ENCODE measurements around the gene AGBL4. TPM values are rescaled to one million over a fixed set of nuclear protein-coding genes. Genes with fewer than 3 reads are reported as not detected.
"Not testable (repeated sequence)": the region's sequence is repeated elsewhere in the genome, so short reads cannot be mapped to it uniquely, and the experiment has no call there.

The AGBL4 gene
- total RNA-seq, 1 donor from 2014 or later: not detected

DNA sequence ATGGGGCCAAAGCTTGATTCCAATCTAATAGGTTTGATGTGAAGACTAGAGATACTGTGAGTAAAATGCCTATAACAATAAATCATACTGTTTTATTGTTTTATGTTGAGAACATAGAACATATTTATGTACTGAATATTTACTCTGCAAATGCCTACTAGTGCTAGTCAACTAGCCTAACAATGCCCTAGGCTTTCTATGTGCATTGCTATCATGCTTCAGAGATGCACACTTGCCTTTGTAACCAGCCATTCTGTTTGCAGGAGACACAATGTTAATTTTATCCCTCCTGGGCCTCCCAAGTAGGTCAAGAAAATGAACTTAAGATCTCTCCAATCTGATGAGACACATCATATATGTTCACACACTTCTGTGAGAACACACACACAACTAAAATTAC is 716.3 kb downstream of the AGBL4 start:
- no peak overlapping the region for H3K4me3 Mint-ChIP-seq
- no peaks in the 10 kb centered on the region for H3K4me1 Mint-ChIP-seq (ENCODE audit: low read depth)
- peaks cover 8% of the 10 kb centered on the region for H3K9me3 Mint-ChIP-seq
- DNase-seq (ENCODE audit: low spot score): no peak
- no peak overlapping the region for H3K27ac Mint-ChIP-seq
- intact Hi-C loops (cut with micrococcal nuclease): no loop called here
- H3K27me3 Mint-ChIP-seq (ENCODE audit: insufficient read depth): no peaks in the 10 kb centered on the region
- H3K36me3 Mint-ChIP-seq (ENCODE audit: low read depth): no peaks in the 10 kb centered on the region

DNA sequence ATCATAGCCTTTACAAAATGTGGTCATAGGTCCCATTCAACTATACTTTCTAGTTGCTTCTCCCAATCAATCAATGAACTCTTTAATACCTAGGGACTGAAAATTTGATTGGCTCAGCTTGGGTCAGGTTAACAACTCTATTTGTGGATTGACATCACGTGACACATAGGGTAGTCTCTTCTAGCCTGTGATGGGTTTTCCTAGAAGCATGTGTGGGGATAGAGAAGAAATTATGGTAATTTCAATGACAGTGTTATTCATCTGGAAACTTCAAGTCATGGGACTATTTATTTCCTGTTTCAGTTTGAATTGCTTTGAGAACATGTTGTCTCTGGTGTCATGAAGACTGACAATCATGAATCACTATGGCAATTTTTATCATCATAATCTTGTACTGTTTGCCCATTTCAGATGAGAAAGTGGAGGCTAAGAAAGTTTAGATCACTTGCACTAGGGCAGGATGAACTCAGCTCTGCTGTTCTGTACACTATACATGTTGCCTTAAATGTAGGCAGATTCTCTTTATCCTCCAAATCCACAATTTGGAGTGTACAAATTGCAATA is 717.2 kb downstream of the AGBL4 start:
- no peaks in the 10 kb centered on the region for H3K36me3 Mint-ChIP-seq (ENCODE audit: low read depth)
- H3K4me3 Mint-ChIP-seq: no peak overlapping the region
- H3K4me1 Mint-ChIP-seq (ENCODE audit: low read depth): no peaks in the 10 kb centered on the region
- intact Hi-C loops (cut with micrococcal nuclease): no loop called here
- H3K9me3 Mint-ChIP-seq: peaks cover 8% of the 10 kb centered on the region
- H3K27me3 Mint-ChIP-seq (ENCODE audit: insufficient read depth): no peaks in the 10 kb centered on the region
- no peak for DNase-seq (ENCODE audit: low spot score)
- no peak overlapping the region for H3K27ac Mint-ChIP-seq

- H3K4me1 Mint-ChIP-seq (ENCODE audit: low read depth); H3K36me3 Mint-ChIP-seq (ENCODE audit: low read depth); DNase-seq (ENCODE audit: low spot score); H3K4me3 Mint-ChIP-seq; H3K27me3 Mint-ChIP-seq (ENCODE audit: insufficient read depth); H3K27ac Mint-ChIP-seq; intact Hi-C loops (cut with micrococcal nuclease); H3K9me3 Mint-ChIP-seq: not testable (repeated sequence)
These were observed 721.4 kb downstream of the AGBL4 start for GRCh38 chr1:49302400-49302799.

DNA sequence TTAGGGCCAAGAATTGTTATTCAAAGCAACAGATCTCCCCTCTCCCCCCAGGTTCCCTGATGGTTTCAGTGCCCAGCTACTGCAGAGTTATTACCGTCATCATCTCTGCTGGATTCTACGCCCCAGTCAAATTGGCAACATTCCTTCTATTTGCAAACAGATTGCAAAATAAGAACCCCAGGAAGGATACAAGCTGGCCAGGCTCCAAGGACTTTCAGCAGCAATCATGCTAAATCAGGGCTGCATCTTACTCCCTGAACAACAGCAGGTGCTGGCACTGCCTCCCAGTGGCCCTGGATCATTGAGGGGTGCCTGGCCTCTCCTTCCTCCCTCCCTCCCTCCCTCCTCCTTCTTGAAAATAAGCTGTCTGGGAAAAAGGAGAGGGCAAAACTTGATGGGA is 725.5 kb downstream of the AGBL4 start:
- Mint-ChIP-seq H3K27me3 (ENCODE audit: insufficient read depth) (no peaks in the 10 kb centered on the region), H3K27ac (no peak overlapping the region), H3K9me3 (peaks cover 10% of the 10 kb centered on the region), H3K4me3 (no peak overlapping the region), H3K36me3 (ENCODE audit: low read depth) (no peaks in the 10 kb centered on the region), H3K4me1 (ENCODE audit: low read depth) (no peaks in the 10 kb centered on the region)
- intact Hi-C loops (cut with micrococcal nuclease): no loop called here
- no peak for DNase-seq (ENCODE audit: low spot score)

- Mint-ChIP-seq H3K9me3 (peaks cover 10% of the 10 kb centered on the region), H3K4me1 (ENCODE audit: low read depth) (no peaks in the 10 kb centered on the region), H3K27ac (no peak overlapping the region), H3K36me3 (ENCODE audit: low read depth) (no peaks in the 10 kb centered on the region), H3K4me3 (no peak overlapping the region), H3K27me3 (ENCODE audit: insufficient read depth) (no peaks in the 10 kb centered on the region)
- intact Hi-C loops (cut with micrococcal nuclease): no loop called here
- DNase-seq (ENCODE audit: low spot score): no peak
These were observed 726.0 kb downstream of the AGBL4 start for GRCh38 chr1:49297783-49298182.

GRCh38 chr1:49294539-49294938 is 729.2 kb downstream of the AGBL4 start:
- Mint-ChIP-seq H3K27ac (no peak overlapping the region), H3K36me3 (ENCODE audit: low read depth) (no peaks in the 10 kb centered on the region), H3K27me3 (ENCODE audit: insufficient read depth) (no peaks in the 10 kb centered on the region), H3K4me1 (ENCODE audit: low read depth) (no peaks in the 10 kb centered on the region), H3K9me3 (peaks cover 19% of the 10 kb centered on the region), H3K4me3 (no peak overlapping the region)
- intact Hi-C loops (cut with micrococcal nuclease): no loop called here
- DNase-seq (ENCODE audit: low spot score): no peak

- intact Hi-C loops (cut with micrococcal nuclease): no loop called here
- no peaks in the 10 kb centered on the region for H3K4me1 Mint-ChIP-seq (ENCODE audit: low read depth)
- H3K9me3 Mint-ChIP-seq: peaks cover 19% of the 10 kb centered on the region
- no peak overlapping the region for H3K27ac Mint-ChIP-seq
- DNase-seq (ENCODE audit: low spot score): no peak
- no peaks in the 10 kb centered on the region for H3K27me3 Mint-ChIP-seq (ENCODE audit: insufficient read depth)
- no peak overlapping the region for H3K4me3 Mint-ChIP-seq
- no peaks in the 10 kb centered on the region for H3K36me3 Mint-ChIP-seq (ENCODE audit: low read depth)
These were observed 730.7 kb downstream of the AGBL4 start for GRCh38 chr1:49293016-49293415.

DNA sequence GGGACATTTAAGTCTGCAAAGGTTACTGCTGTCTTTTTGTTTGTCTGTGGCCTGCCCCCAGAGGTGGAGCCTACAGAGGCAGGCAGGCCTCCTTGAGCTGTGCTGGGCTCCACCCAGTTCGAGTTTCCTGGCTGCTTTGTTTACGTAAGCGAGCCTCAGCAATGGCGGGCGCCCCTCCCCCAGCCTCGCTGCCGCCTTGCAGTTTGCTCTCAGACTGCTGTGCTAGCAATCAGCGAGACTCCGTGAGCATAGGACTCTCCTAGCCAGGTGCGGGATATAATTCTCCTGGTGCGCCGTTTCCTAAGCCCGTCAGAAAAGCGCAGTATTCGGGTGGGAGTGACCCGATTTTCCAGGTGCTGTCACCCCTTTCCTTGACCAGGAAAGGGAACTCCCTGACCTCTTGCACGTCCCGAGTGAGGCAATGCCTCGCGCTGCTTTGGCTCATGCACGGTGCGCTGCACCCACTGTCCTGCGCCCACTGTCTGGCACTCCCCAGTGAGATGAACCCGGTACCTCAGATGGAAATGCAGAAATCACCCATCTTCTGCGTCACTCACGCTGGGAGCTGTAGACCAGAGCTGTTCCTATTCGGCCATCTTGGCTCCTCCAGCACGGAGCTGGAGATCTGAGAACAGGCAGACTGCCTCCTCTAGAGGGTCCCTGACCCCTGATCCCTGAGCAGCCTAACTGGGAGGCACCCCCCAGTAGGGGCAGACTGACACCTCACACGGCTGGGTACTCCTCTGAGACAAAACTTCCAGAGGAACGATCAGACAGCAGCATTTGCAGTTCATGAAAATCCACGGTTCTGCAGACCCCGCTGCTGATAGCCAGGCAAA is 766.3 kb downstream of the AGBL4 start:
- H3K4me1 Mint-ChIP-seq (ENCODE audit: low read depth); H3K27ac Mint-ChIP-seq; H3K36me3 Mint-ChIP-seq (ENCODE audit: low read depth); H3K27me3 Mint-ChIP-seq (ENCODE audit: insufficient read depth); DNase-seq (ENCODE audit: low spot score); H3K4me3 Mint-ChIP-seq; intact Hi-C loops (cut with micrococcal nuclease): not testable (repeated sequence)
- H3K9me3 Mint-ChIP-seq: peaks cover 27% of the 10 kb centered on the region

DNA sequence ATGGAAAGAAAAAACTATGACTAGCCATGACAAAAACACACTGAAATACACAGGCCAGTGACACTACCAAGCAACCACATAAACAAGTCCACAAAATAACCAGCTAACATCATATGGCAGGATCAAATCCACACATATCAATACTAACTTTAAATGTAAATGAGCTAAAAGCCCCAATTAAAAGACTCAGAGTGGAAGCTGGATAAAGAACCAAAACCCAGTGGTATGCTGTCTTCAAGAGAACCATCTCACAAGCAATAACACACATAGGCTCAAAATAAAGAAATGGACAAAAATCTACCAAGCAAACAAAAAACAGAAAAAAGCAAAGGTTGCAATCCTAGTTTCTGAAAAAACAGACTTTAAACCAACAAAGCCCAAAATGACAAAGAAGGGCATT is 770.8 kb downstream of the AGBL4 start:
- no peak overlapping the region for H3K4me3 Mint-ChIP-seq
- no peak overlapping the region for H3K27ac Mint-ChIP-seq
- no peaks in the 10 kb centered on the region for H3K27me3 Mint-ChIP-seq (ENCODE audit: insufficient read depth)
- H3K9me3 Mint-ChIP-seq: peaks cover 38% of the 10 kb centered on the region
- H3K4me1 Mint-ChIP-seq (ENCODE audit: low read depth): no peaks in the 10 kb centered on the region
- H3K36me3 Mint-ChIP-seq (ENCODE audit: low read depth): no peaks in the 10 kb centered on the region
- intact Hi-C loops (cut with micrococcal nuclease): no loop called here
- no peak for DNase-seq (ENCODE audit: low spot score)

GRCh38 chr1:49251019-49251784 is 772.6 kb downstream of the AGBL4 start:
- H3K36me3 Mint-ChIP-seq (ENCODE audit: low read depth): no peaks in the 10 kb centered on the region
- no peak overlapping the region for H3K27ac Mint-ChIP-seq
- H3K4me3 Mint-ChIP-seq: no peak overlapping the region
- H3K27me3 Mint-ChIP-seq (ENCODE audit: insufficient read depth): no peaks in the 10 kb centered on the region
- H3K4me1 Mint-ChIP-seq (ENCODE audit: low read depth): no peaks in the 10 kb centered on the region
- H3K9me3 Mint-ChIP-seq: peaks cover 37% of the 10 kb centered on the region
- intact Hi-C loops (cut with micrococcal nuclease): no loop called here
- DNase-seq (ENCODE audit: low spot score): no peak

DNA sequence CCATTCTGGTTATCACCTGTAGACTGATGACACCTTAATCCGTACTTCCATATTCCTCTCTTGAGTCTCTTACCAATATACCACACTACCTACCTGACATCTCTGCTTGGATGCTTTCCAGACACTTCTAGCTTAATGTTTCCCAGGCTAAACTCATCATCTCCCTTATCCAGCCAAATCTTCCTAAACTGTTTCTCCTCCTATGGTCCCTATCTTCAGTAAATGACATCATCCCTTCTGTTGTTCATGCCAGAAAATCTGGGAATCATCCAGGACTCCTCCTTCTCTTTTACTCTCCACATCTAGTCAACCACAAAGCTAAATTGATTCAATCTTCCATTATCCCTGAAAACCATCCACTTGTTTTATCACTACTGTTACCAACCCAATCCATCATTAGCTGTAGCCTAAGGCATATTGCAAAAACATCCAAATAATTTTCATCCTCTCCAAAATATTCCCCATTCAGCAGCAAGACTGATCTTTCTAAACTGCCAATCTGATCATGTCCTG is 783.0 kb downstream of the AGBL4 start:
- H3K27ac Mint-ChIP-seq: no peak overlapping the region
- intact Hi-C loops (cut with micrococcal nuclease): no loop called here
- H3K27me3 Mint-ChIP-seq (ENCODE audit: insufficient read depth): no peaks in the 10 kb centered on the region
- no peaks in the 10 kb centered on the region for H3K36me3 Mint-ChIP-seq (ENCODE audit: low read depth)
- DNase-seq (ENCODE audit: low spot score): no peak
- H3K9me3 Mint-ChIP-seq: no peaks in the 10 kb centered on the region
- no peak overlapping the region for H3K4me3 Mint-ChIP-seq
- H3K4me1 Mint-ChIP-seq (ENCODE audit: low read depth): no peaks in the 10 kb centered on the region

- Mint-ChIP-seq H3K9me3 (no peaks in the 10 kb centered on the region), H3K4me1 (ENCODE audit: low read depth) (no peaks in the 10 kb centered on the region), H3K36me3 (ENCODE audit: low read depth) (no peaks in the 10 kb centered on the region), H3K27me3 (ENCODE audit: insufficient read depth) (no peaks in the 10 kb centered on the region), H3K27ac (no peak overlapping the region), H3K4me3 (no peak overlapping the region)
- no peak for DNase-seq (ENCODE audit: low spot score)
- intact Hi-C loops (cut with micrococcal nuclease): no loop called here
These were observed 788.8 kb downstream of the AGBL4 start for GRCh38 chr1:49234988-49235387.

GRCh38 chr1:49229555-49229954 is 794.2 kb downstream of the AGBL4 start:
- H3K27me3 Mint-ChIP-seq (ENCODE audit: insufficient read depth): no peaks in the 10 kb centered on the region

More at GRCh38 chr1:49229555-49229954, 794.2 kb downstream of the AGBL4 start:
- Mint-ChIP-seq H3K4me3 (no peak overlapping the region), H3K4me1 (ENCODE audit: low read depth) (no peaks in the 10 kb centered on the region), H3K36me3 (ENCODE audit: low read depth) (no peaks in the 10 kb centered on the region), H3K9me3 (no peaks in the 10 kb centered on the region), H3K27ac (no peak overlapping the region)
- no peak for DNase-seq (ENCODE audit: low spot score)
- intact Hi-C loops (cut with micrococcal nuclease): no loop called here

Measured in activated T-helper 1 cell treated with anti-CD3 and anti-CD28 coated beads, Interleukin-12 subunit alpha, Interleukin-12 subunit beta, Interleukin-2, Interleukin-4 antibody, amounts not matched to agents 30 ng/mL and 10 ng/mL and 1 ng/mL, durations not matched to agents 14 hours and 24 hours and 36 hours (primary cell).